ENCODE data around the gene CCDC178.

The CCDC178 gene

GRCh38 chr18:33090461-33090860, 350.1 kb downstream of the CCDC178 start:
- H3K9ac ChIP-seq (ENCODE audit: low read length) = no peak overlapping the region
- no peak overlapping the region for H3K4me3 ChIP-seq (ENCODE audit: low read length)
- H3K4me1 ChIP-seq (ENCODE audit: control insufficient read depth, insufficient read depth, low read length) = no peaks in the 10 kb centered on the region
- H3K27ac ChIP-seq (ENCODE audit: low read depth, low read length) = no peak overlapping the region
- no peaks in the 10 kb centered on the region for H3K27me3 ChIP-seq (ENCODE audit: control insufficient read depth, insufficient read depth, low read length)
- H3K36me3 ChIP-seq (ENCODE audit: control insufficient read depth, insufficient read depth, low read length) = no peaks in the 10 kb centered on the region

DNA sequence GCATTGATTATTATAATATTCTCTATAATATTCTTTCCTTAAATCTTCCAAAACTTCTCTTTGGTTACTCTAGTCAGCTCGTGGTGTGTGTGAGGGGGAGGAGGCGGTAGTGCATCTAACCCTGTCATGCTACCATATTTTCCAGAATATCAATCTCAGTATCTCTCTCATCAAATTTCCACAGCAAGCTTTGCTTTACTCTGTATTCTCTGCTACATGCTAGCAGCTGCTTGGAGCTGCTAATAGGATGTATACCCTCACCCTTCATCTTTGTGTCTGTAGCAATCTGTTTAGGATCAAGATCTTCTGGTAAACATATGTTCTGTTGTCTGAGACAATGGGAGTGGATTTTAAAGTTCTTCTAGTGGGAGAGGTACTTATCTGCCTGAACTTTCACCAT, 363.9 kb downstream of the CCDC178 start:
- H3K36me3 ChIP-seq (ENCODE audit: control insufficient read depth, insufficient read depth, low read length) = no peaks in the 10 kb centered on the region
- H3K4me1 ChIP-seq (ENCODE audit: control insufficient read depth, insufficient read depth, low read length) = no peaks in the 10 kb centered on the region
- H3K9ac ChIP-seq (ENCODE audit: low read length) = no peak overlapping the region
- no peak overlapping the region for H3K4me3 ChIP-seq (ENCODE audit: low read length)
- H3K27ac ChIP-seq (ENCODE audit: low read depth, low read length) = no peak overlapping the region
- no peaks in the 10 kb centered on the region for H3K27me3 ChIP-seq (ENCODE audit: control insufficient read depth, insufficient read depth, low read length)

- H3K27me3 ChIP-seq (ENCODE audit: control insufficient read depth, insufficient read depth, low read length) = no peaks in the 10 kb centered on the region
- no peak overlapping the region for H3K9ac ChIP-seq (ENCODE audit: low read length)
- no peaks in the 10 kb centered on the region for H3K36me3 ChIP-seq (ENCODE audit: control insufficient read depth, insufficient read depth, low read length)
- no peak overlapping the region for H3K4me3 ChIP-seq (ENCODE audit: low read length)
- H3K4me1 ChIP-seq (ENCODE audit: control insufficient read depth, insufficient read depth, low read length) = no peaks in the 10 kb centered on the region
- H3K27ac ChIP-seq (ENCODE audit: low read depth, low read length) = no peak overlapping the region
Observed at GRCh38 chr18:33074125-33074524, 366.4 kb downstream of the CCDC178 start.

GRCh38 chr18:33062834-33063364, 377.6 kb downstream of the CCDC178 start:
- Histone ChIP-seq H3K4me1 (ENCODE audit: control insufficient read depth, insufficient read depth, low read length) (no peaks in the 10 kb centered on the region), H3K4me3 (ENCODE audit: low read length) (no peak overlapping the region), H3K9ac (ENCODE audit: low read length) (no peak overlapping the region), H3K27ac (ENCODE audit: low read depth, low read length) (no peak overlapping the region), H3K27me3 (ENCODE audit: control insufficient read depth, insufficient read depth, low read length) (no peaks in the 10 kb centered on the region), H3K36me3 (ENCODE audit: control insufficient read depth, insufficient read depth, low read length) (no peaks in the 10 kb centered on the region)

GRCh38 chr18:33052886-33053285, 387.6 kb downstream of the CCDC178 start:
- H3K4me1 ChIP-seq (ENCODE audit: control insufficient read depth, insufficient read depth, low read length) = no peaks in the 10 kb centered on the region
- no peak overlapping the region for H3K9ac ChIP-seq (ENCODE audit: low read length)
- no peak overlapping the region for H3K27ac ChIP-seq (ENCODE audit: low read depth, low read length)
- no peaks in the 10 kb centered on the region for H3K36me3 ChIP-seq (ENCODE audit: control insufficient read depth, insufficient read depth, low read length)
- no peak overlapping the region for H3K4me3 ChIP-seq (ENCODE audit: low read length)
- no peaks in the 10 kb centered on the region for H3K27me3 ChIP-seq (ENCODE audit: control insufficient read depth, insufficient read depth, low read length)

GRCh38 chr18:33051407-33051806, 389.1 kb downstream of the CCDC178 start:
- no peak overlapping the region for H3K9ac ChIP-seq (ENCODE audit: low read length)
- no peaks in the 10 kb centered on the region for H3K36me3 ChIP-seq (ENCODE audit: control insufficient read depth, insufficient read depth, low read length)
- H3K4me1 ChIP-seq (ENCODE audit: control insufficient read depth, insufficient read depth, low read length) = no peaks in the 10 kb centered on the region
- no peak overlapping the region for H3K27ac ChIP-seq (ENCODE audit: low read depth, low read length)
- H3K4me3 ChIP-seq (ENCODE audit: low read length) = no peak overlapping the region
- no peaks in the 10 kb centered on the region for H3K27me3 ChIP-seq (ENCODE audit: control insufficient read depth, insufficient read depth, low read length)

DNA sequence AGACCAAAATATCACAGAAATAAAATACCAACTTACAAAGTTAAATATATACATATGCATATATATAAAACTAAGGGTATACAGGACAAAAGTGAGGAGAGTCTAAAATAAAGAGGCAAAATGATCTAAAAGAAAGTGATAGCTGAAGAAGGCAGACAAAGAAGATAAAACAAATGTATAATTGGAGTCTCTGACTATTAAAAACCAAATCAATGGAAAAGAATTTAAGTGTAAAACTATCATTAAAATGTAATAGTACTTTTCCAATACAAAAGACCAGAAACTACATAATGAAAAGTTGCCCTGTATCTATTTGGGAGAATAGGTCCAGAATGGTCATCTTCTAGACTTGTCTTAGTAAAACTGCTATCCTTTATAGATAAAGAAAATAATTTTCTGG, 400.3 kb downstream of the CCDC178 start:
- Histone ChIP-seq H3K27ac (ENCODE audit: low read depth, low read length) (no peak overlapping the region), H3K9ac (ENCODE audit: low read length) (no peak overlapping the region), H3K36me3 (ENCODE audit: control insufficient read depth, insufficient read depth, low read length) (no peaks in the 10 kb centered on the region), H3K27me3 (ENCODE audit: control insufficient read depth, insufficient read depth, low read length) (no peaks in the 10 kb centered on the region), H3K4me3 (ENCODE audit: low read length) (no peak overlapping the region), H3K4me1 (ENCODE audit: control insufficient read depth, insufficient read depth, low read length) (no peaks in the 10 kb centered on the region)

DNA sequence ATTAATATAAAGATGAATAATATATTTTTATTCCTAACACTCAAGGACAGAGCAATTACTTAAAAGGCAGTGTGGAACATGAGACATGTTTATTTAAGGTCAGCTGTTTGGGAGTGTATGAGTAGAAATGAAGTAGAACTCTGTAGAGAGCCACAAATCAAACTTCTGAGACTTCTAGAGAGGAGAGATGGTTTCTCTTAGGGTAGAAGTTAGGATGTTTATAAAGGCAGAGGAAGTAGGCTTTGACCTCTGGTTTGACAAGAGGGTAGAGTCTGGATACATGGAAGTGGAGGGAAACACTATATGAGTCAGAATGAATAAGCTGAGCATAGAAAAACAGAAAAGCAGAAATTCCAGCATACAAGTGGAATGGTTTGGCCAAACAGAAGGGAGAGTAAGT, 405.6 kb downstream of the CCDC178 start:
- no peaks in the 10 kb centered on the region for H3K27me3 ChIP-seq (ENCODE audit: control insufficient read depth, insufficient read depth, low read length)
- no peak overlapping the region for H3K4me3 ChIP-seq (ENCODE audit: low read length)
- no peak overlapping the region for H3K27ac ChIP-seq (ENCODE audit: low read depth, low read length)
- H3K4me1 ChIP-seq (ENCODE audit: control insufficient read depth, insufficient read depth, low read length) = no peaks in the 10 kb centered on the region
- no peak overlapping the region for H3K9ac ChIP-seq (ENCODE audit: low read length)
- H3K36me3 ChIP-seq (ENCODE audit: control insufficient read depth, insufficient read depth, low read length) = no peaks in the 10 kb centered on the region

- H3K36me3 ChIP-seq (ENCODE audit: control insufficient read depth, insufficient read depth, low read length) = no peaks in the 10 kb centered on the region
- no peak overlapping the region for H3K4me3 ChIP-seq (ENCODE audit: low read length)
- no peaks in the 10 kb centered on the region for H3K4me1 ChIP-seq (ENCODE audit: control insufficient read depth, insufficient read depth, low read length)
- H3K27me3 ChIP-seq (ENCODE audit: control insufficient read depth, insufficient read depth, low read length) = no peaks in the 10 kb centered on the region
- no peak overlapping the region for H3K27ac ChIP-seq (ENCODE audit: low read depth, low read length)
- H3K9ac ChIP-seq (ENCODE audit: low read length) = no peak overlapping the region
Observed at GRCh38 chr18:33034212-33034611, 406.3 kb downstream of the CCDC178 start.

DNA sequence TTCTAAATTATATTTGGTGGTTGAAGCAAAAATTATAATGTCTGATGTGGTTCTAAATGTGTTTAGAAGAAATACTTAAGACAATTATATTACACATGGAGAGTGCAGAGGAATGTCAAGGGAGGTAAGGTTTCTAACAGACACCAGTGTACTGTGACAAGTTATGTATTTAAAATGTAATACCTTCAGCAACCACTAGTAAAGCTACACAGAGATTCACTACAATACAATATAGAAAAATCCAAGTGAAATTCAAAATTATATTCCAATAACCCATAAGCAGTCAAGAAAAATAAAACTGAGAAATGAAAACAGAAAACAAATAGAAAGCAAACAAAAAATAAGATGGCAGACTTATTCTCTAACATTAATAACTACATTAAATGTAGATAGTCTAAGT, 418.2 kb downstream of the CCDC178 start:
- Histone ChIP-seq H3K27ac (ENCODE audit: low read depth, low read length) (no peak overlapping the region), H3K36me3 (ENCODE audit: control insufficient read depth, insufficient read depth, low read length) (no peaks in the 10 kb centered on the region), H3K9ac (ENCODE audit: low read length) (no peak overlapping the region), H3K4me1 (ENCODE audit: control insufficient read depth, insufficient read depth, low read length) (no peaks in the 10 kb centered on the region), H3K4me3 (ENCODE audit: low read length) (no peak overlapping the region), H3K27me3 (ENCODE audit: control insufficient read depth, insufficient read depth, low read length) (no peaks in the 10 kb centered on the region)

DNA sequence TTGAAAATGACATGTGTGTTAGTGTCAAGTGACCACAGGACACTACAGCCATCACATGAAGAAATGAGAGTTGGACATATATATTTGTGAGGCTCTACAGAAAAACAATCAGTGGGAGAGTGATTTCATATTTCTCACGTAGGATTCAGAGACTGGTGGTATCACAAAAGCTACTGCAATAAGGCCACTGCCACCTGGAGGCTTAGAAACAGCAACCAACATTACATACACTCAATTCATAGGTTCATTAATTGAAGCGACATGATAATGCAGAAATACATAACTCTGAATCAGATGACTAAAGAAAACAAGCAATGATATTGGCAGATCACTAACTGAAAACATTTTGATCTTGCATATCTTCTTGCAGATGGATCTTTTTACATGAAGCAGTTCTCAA, 419.6 kb downstream of the CCDC178 start:
- Histone ChIP-seq H3K27me3 (ENCODE audit: control insufficient read depth, insufficient read depth, low read length) (no peaks in the 10 kb centered on the region), H3K27ac (ENCODE audit: low read depth, low read length) (no peak overlapping the region), H3K4me3 (ENCODE audit: low read length) (no peak overlapping the region), H3K36me3 (ENCODE audit: control insufficient read depth, insufficient read depth, low read length) (no peaks in the 10 kb centered on the region), H3K9ac (ENCODE audit: low read length) (no peak overlapping the region), H3K4me1 (ENCODE audit: control insufficient read depth, insufficient read depth, low read length) (no peaks in the 10 kb centered on the region)

GRCh38 chr18:33014060-33014796, 426.3 kb downstream of the CCDC178 start:
- Histone ChIP-seq H3K36me3 (ENCODE audit: control insufficient read depth, insufficient read depth, low read length) (no peaks in the 10 kb centered on the region), H3K4me1 (ENCODE audit: control insufficient read depth, insufficient read depth, low read length) (no peaks in the 10 kb centered on the region), H3K27ac (ENCODE audit: low read depth, low read length) (no peak overlapping the region), H3K27me3 (ENCODE audit: control insufficient read depth, insufficient read depth, low read length) (no peaks in the 10 kb centered on the region), H3K4me3 (ENCODE audit: low read length) (no peak overlapping the region), H3K9ac (ENCODE audit: low read length) (no peak overlapping the region)

- no peak overlapping the region for H3K27ac ChIP-seq (ENCODE audit: low read depth, low read length)
- no peak overlapping the region for H3K4me3 ChIP-seq (ENCODE audit: low read length)
- H3K36me3 ChIP-seq (ENCODE audit: control insufficient read depth, insufficient read depth, low read length) = no peaks in the 10 kb centered on the region
- H3K4me1 ChIP-seq (ENCODE audit: control insufficient read depth, insufficient read depth, low read length) = no peaks in the 10 kb centered on the region
- no peak overlapping the region for H3K9ac ChIP-seq (ENCODE audit: low read length)
- no peaks in the 10 kb centered on the region for H3K27me3 ChIP-seq (ENCODE audit: control insufficient read depth, insufficient read depth, low read length)
Observed at GRCh38 chr18:33010149-33010548, 430.4 kb downstream of the CCDC178 start.
